IMR-90 (cell line): ENCODE data around the gene GBA3. TPM values are rescaled to one million over a fixed set of nuclear protein-coding genes. Genes with fewer than 3 reads are reported as not detected.

Experiments used
- ATAC-seq: fragments of 200-7000 bp; cut with Tn5 transposase; 2 replicates; pipeline ENCODE4 v1.9.1; 2020; ENCODE audit warnings: low read depth, mild to moderate bottlenecking, moderate library complexity
- BruUV-seq: library from RNA; stranded (reverse); fragments of 400-500 nt; replicated peaks from 2 replicates; lab custom pipeline; 2021; lab: Mats Ljungman, UMichigan
- CTCF ChIA-PET: fragments of 300-600 bp; formaldehyde crosslinking; extraction: SDS; loops from one replicate; lab custom pipeline; 2021; ENCODE audit warnings: antibody characterized with exemption; lab: Yijun Ruan, JAX
- POLR2A ChIA-PET: fragments of 300-600 bp; sonication (Branson Sonifier 250); formaldehyde crosslinking; loops from one replicate; lab custom pipeline; 2022; ENCODE audit warnings: antibody characterized with exemption; ENCODE audit not compliant: unreplicated experiment; lab: Charles Lee
- DNase-seq: peaks from one replicate; pipeline ENCODE4 v3.0.0; 2013
- H2AFZ ChIP-seq: replicated peaks from 2 replicates; pipeline ENCODE3; 2013; ENCODE audit warnings: low read length, mild to moderate bottlenecking; ENCODE audit not compliant: poor library complexity
- H2AK5ac ChIP-seq: 2 replicates; pipeline ENCODE4 v1.6.1; 2013; ENCODE audit warnings: low read depth, low read length, inconsistent platforms
- H2AK9ac ChIP-seq: replicated peaks from 2 replicates; pipeline ENCODE3; 2013; ENCODE audit warnings: mild to moderate bottlenecking, low read depth, low read length, moderate library complexity; ENCODE audit not compliant: poor library complexity
- H2BK120ac ChIP-seq: 2 replicates; pipeline ENCODE4 v1.6.1; 2013; ENCODE audit warnings: low read depth, low read length, inconsistent platforms
- H2BK15ac ChIP-seq: 3 replicates; pipeline ENCODE4 v1.6.1; 2013; ENCODE audit warnings: low read depth, low read length, inconsistent platforms
- H2BK20ac ChIP-seq: 2 replicates; pipeline ENCODE4 v1.6.1; 2013; ENCODE audit warnings: low read depth, mild to moderate bottlenecking, inconsistent platforms, low read length, moderate library complexity
- H2BK5ac ChIP-seq: 2 replicates; pipeline ENCODE4 v1.6.1; 2013; ENCODE audit warnings: mild to moderate bottlenecking, low read depth, low read length, inconsistent platforms; ENCODE audit not compliant: poor library complexity, severe bottlenecking
- H3K14ac ChIP-seq: replicated peaks from 2 replicates; pipeline ENCODE4 v1.6.1; 2013; ENCODE audit warnings: low read depth, low read length, inconsistent platforms
- H3K18ac ChIP-seq: 2 replicates; pipeline ENCODE4 v1.6.1; 2013; ENCODE audit warnings: low read depth, low read length, control low read depth
- H3K23ac ChIP-seq: 2 replicates; pipeline ENCODE4 v1.6.1; 2013; ENCODE audit warnings: low read depth, low read length, inconsistent platforms
- H3K27ac ChIP-seq: 2 replicates; pipeline ENCODE4 v1.5.1; 2013; ENCODE audit warnings: mild to moderate bottlenecking, control low read depth, low read length; ENCODE audit not compliant: insufficient read depth
- H3K27me3 ChIP-seq: 2 replicates; pipeline ENCODE4 v1.6.1; 2013; ENCODE audit warnings: low read length; ENCODE audit not compliant: control insufficient read depth, insufficient read depth
- H3K36me3 ChIP-seq: 2 replicates; pipeline ENCODE4 v1.6.1; 2013; ENCODE audit warnings: low read length, mixed read lengths; ENCODE audit not compliant: control insufficient read depth, insufficient read depth
- H3K4ac ChIP-seq: 2 replicates; pipeline ENCODE4 v1.6.1; 2013; ENCODE audit warnings: low read depth, low read length, inconsistent platforms
- H3K4me1 ChIP-seq: 2 replicates; pipeline ENCODE4 v1.6.1; 2013; ENCODE audit warnings: low read length, mixed read lengths; ENCODE audit not compliant: control insufficient read depth, insufficient read depth
- H3K4me2 ChIP-seq: 2 replicates; pipeline ENCODE4 v1.6.1; 2013; ENCODE audit warnings: low read depth, mild to moderate bottlenecking, control low read depth, low read length, moderate library complexity
- H3K4me3 ChIP-seq: 2 replicates; pipeline ENCODE4 v1.5.1; 2013; ENCODE audit warnings: low read depth, mild to moderate bottlenecking, control low read depth, low read length, moderate library complexity; ENCODE audit not compliant: insufficient read depth
- H3K56ac ChIP-seq: 2 replicates; pipeline ENCODE4 v1.6.1; 2013; ENCODE audit warnings: low read length, inconsistent platforms; ENCODE audit not compliant: insufficient read depth; ENCODE audit errors: extremely low read depth
- H3K79me1 ChIP-seq, 2 experiments: 2 replicates each; pipeline ENCODE4 v1.6.1; 2013; ENCODE audit warnings: low read length in 2 of 2, inconsistent platforms in 1 of 2, low read depth in 1 of 2
- H3K9ac ChIP-seq: 2 replicates; pipeline ENCODE4 v1.6.1; 2013; ENCODE audit warnings: low read depth, low read length, control low read depth
- H3K9me1 ChIP-seq: 2 replicates; pipeline ENCODE4 v1.6.1; 2013; ENCODE audit warnings: low read length, inconsistent platforms; ENCODE audit not compliant: insufficient read depth
- H3K9me3 ChIP-seq: 2 replicates; pipeline ENCODE4 v1.6.1; 2013; ENCODE audit warnings: low read length; ENCODE audit not compliant: control insufficient read depth, insufficient read depth
- H4K20me1 ChIP-seq: 2 replicates; pipeline ENCODE4 v1.6.1; 2013; ENCODE audit warnings: low read length, inconsistent platforms; ENCODE audit not compliant: insufficient read depth
- H4K5ac ChIP-seq: 2 replicates; pipeline ENCODE4 v1.6.1; 2013; ENCODE audit warnings: mild to moderate bottlenecking, low read depth, low read length, control low read depth
- H4K8ac ChIP-seq, 2 experiments: 2 replicates each; pipeline ENCODE4 v1.6.1; 2013; ENCODE audit warnings: low read depth in 2 of 2, low read length in 2 of 2, control low read depth in 1 of 2, inconsistent platforms in 1 of 2
- H4K91ac ChIP-seq: 2 replicates; pipeline ENCODE4 v1.6.1; 2013; ENCODE audit warnings: low read depth, low read length, inconsistent platforms; ENCODE audit not compliant: insufficient read depth
- BHLHE40 ChIP-seq: fragments of 150-350 bp; IDR thresholded peaks from 2 replicates; pipeline ENCODE4 v1.6.1; 2016; ENCODE audit warnings: mild to moderate bottlenecking, low read depth, low read length
- CEBPB ChIP-seq: IDR thresholded peaks from 2 replicates; pipeline ENCODE4 v1.6.1; 2012; ENCODE audit warnings: low read depth, low read length, improper control_type of control experiment
- CHD1 ChIP-seq: IDR thresholded peaks from 2 replicates; pipeline ENCODE4 v1.6.1; 2012; ENCODE audit warnings: low read depth, low read length, improper control_type of control experiment
- CTCF ChIP-seq: conservative IDR thresholded peaks from 2 replicates; pipeline ENCODE4 v1.5.1; 2012; ENCODE audit warnings: mild to moderate bottlenecking, low read depth, low read length, improper control_type of control experiment
- ELK1 ChIP-seq: fragments of 150-350 bp; IDR thresholded peaks from 2 replicates; pipeline ENCODE4 v1.6.1; 2016; ENCODE audit warnings: low read depth, mild to moderate bottlenecking, low read length, moderate library complexity, borderline replicate concordance
- FOS ChIP-seq: fragments of 150-350 bp; IDR thresholded peaks from 2 replicates; pipeline ENCODE4 v1.6.1; 2016; ENCODE audit warnings: low read depth, low read length
- MAFK ChIP-seq: IDR thresholded peaks from 2 replicates; pipeline ENCODE4 v1.6.1; 2012; ENCODE audit warnings: low read depth, low read length, improper control_type of control experiment
- MAZ ChIP-seq: IDR thresholded peaks from 2 replicates; pipeline ENCODE4 v1.6.1; 2012; ENCODE audit warnings: low read depth, mild to moderate bottlenecking, low read length, improper control_type of control experiment, moderate library complexity, borderline replicate concordance
- MXI1 ChIP-seq: IDR thresholded peaks from 2 replicates; pipeline ENCODE4 v1.6.1; 2012; ENCODE audit warnings: low read depth, mild to moderate bottlenecking, low read length, moderate library complexity, borderline replicate concordance
- NFE2L2 ChIP-seq: fragments of 150-350 bp; IDR thresholded peaks from 2 replicates; pipeline ENCODE4 v1.6.1; 2016; ENCODE audit warnings: low read depth, mild to moderate bottlenecking, low read length
- POLR2A ChIP-seq: IDR thresholded peaks from 2 replicates; pipeline ENCODE4 v1.6.1; 2012; ENCODE audit warnings: mild to moderate bottlenecking, low read depth, low read length
- RAD21 ChIP-seq: IDR thresholded peaks from 2 replicates; pipeline ENCODE4 v1.6.1; 2012; ENCODE audit warnings: low read length, improper control_type of control experiment
- RCOR1 ChIP-seq: IDR thresholded peaks from 2 replicates; pipeline ENCODE4 v1.6.1; 2012; ENCODE audit warnings: mild to moderate bottlenecking, low read length, improper control_type of control experiment; ENCODE audit not compliant: insufficient replicate concordance
- RFX5 ChIP-seq: IDR thresholded peaks from 2 replicates; pipeline ENCODE4 v1.8.0; 2012; ENCODE audit warnings: low read depth, mild to moderate bottlenecking, low read length, moderate library complexity
- SMC3 ChIP-seq: fragments of 150-350 bp; IDR thresholded peaks from 2 replicates; pipeline ENCODE4 v1.6.1; 2016; ENCODE audit warnings: low read depth, mild to moderate bottlenecking, antibody characterized with exemption, low read length, moderate library complexity
- USF2 ChIP-seq: fragments of 150-350 bp; IDR thresholded peaks from 2 replicates; pipeline ENCODE4 v1.6.1; 2017; ENCODE audit warnings: mild to moderate bottlenecking, antibody characterized with exemption, low read length, low read depth
- WGBS, 2 experiments: methylation state at CpG; one replicate each; pipeline versions ENCODE4 v1.1.5 to v1.1.7; 2013; ENCODE audit warnings: missing lambda C conversion rate in 2 of 2; ENCODE audit not compliant: insufficient read length in 1 of 2; ENCODE audit errors: extremely low coverage in 2 of 2; 5-methylcytosine and 5-hydroxymethylcytosine counted together
- dilution Hi-C: fragments of 300-500 bp; cut with HindIII; formaldehyde crosslinking; loops from one replicate; pipeline ENCODE4 v1.14.3; 2018; ENCODE audit warnings: low sequenced_read_pairs; ENCODE audit not compliant: unreplicated experiment
- in situ Hi-C: fragments of 300-500 bp; cut with MboI; formaldehyde crosslinking; loops from 3 replicates; pipeline ENCODE4 v1.14.3; 2019; ENCODE audit warnings: low sequenced_read_pairs, inconsistent platforms, mixed read lengths
- intact Hi-C: fragments of 100-400 bp; cut with micrococcal nuclease; formaldehyde crosslinking; loops from 2 replicates; pipeline ENCODE4 v1.10.0; 2022
- polyA plus RNA-seq, 3 experiments: library from polyadenylated mRNA; depleted of rRNA; stranded (reverse); fragments of >200 nt; gene quantifications; 2 replicates each; pipeline ENCODE4 v1.2.3, GENCODE V29; 2012; ENCODE audit warnings: low replicate concordance in 1 of 3
- total RNA-seq: library from RNA; depleted of rRNA; stranded (reverse); fragments of >200 nt; gene quantifications from 2 replicates; pipeline ENCODE4 v1.2.3, GENCODE V29; 2012

The GBA3 gene
- total and polyA plus RNA-seq, 2 of the 4 experiments (the other 2 are of a cell fraction) = not detected

GRCh38 chr4:22754116-22754515, 61.4 kb downstream of the GBA3 start:
- Histone ChIP-seq H3K4me2 (no peak overlapping the region), H4K5ac (no peak overlapping the region), H2BK120ac (no peak overlapping the region), H3K4ac (no peak overlapping the region), H3K18ac (no peak overlapping the region), H3K23ac (no peak overlapping the region), H2AFZ (no peak overlapping the region), H3K36me3 (no peaks in the 10 kb centered on the region), H3K14ac (no peak overlapping the region), H3K4me1 (no peaks in the 10 kb centered on the region), H2AK5ac (no peak overlapping the region), H3K9me1 (no peaks in the 10 kb centered on the region), H3K27me3 (no peaks in the 10 kb centered on the region), H3K4me3 (no peak overlapping the region), H3K9me3 (peaks cover 2% of the 10 kb centered on the region; the same call in 1 of the 2 replicates), H3K56ac (no peak overlapping the region), H2AK9ac (no peak overlapping the region), H2BK20ac (no peak overlapping the region), H4K8ac (no peak overlapping the region), H3K27ac (no peak overlapping the region), H2BK5ac (no peak overlapping the region), H3K79me1 (no peaks in the 10 kb centered on the region), H3K9ac (no peak overlapping the region), H4K91ac (no peak overlapping the region), H4K20me1 (no peaks in the 10 kb centered on the region), H2BK15ac (no peak overlapping the region)
- dilution Hi-C loops (no loop called here), intact Hi-C loops (no loop called here), in situ Hi-C loops (no loop called here)
- POLR2A ChIA-PET = no interaction called here
- no peak for ATAC-seq
- TF ChIP-seq SMC3 = no peak
- no peak for TF ChIP-seq RFX5
- no peak for TF ChIP-seq BHLHE40
- TF ChIP-seq POLR2A = no peak
- TF ChIP-seq USF2 = no peak
- TF ChIP-seq MAFK = no peak
- TF ChIP-seq CHD1 = no peak
- TF ChIP-seq MXI1 = no peak
- TF ChIP-seq NFE2L2 = no peak
- no peak for TF ChIP-seq ELK1
- TF ChIP-seq CEBPB = no peak
- TF ChIP-seq MAZ = no peak
- no peak for TF ChIP-seq RAD21
- no peak for TF ChIP-seq CTCF
- TF ChIP-seq RCOR1 = no peak
- no peak for TF ChIP-seq FOS
- DNase-seq = no peak
- WGBS, 2 experiments = no CpG with 5 or more reads among the region's 2 CpGs
- CTCF ChIA-PET = no interaction called here
- BruUV-seq = no TSS peak
